ENCODE results near the gene PNO1. TPM values are rescaled to one million over a fixed set of nuclear protein-coding genes. Genes with fewer than 3 reads are reported as not detected.
"Not testable (repeated sequence)": the region's sequence is repeated elsewhere in the genome, so short reads cannot be mapped to it uniquely, and the experiment has no call there.

PNO1 gene
- polyA plus RNA-seq, 3 donors = 14.3 to 17.0 (median 16.9) TPM

DNA sequence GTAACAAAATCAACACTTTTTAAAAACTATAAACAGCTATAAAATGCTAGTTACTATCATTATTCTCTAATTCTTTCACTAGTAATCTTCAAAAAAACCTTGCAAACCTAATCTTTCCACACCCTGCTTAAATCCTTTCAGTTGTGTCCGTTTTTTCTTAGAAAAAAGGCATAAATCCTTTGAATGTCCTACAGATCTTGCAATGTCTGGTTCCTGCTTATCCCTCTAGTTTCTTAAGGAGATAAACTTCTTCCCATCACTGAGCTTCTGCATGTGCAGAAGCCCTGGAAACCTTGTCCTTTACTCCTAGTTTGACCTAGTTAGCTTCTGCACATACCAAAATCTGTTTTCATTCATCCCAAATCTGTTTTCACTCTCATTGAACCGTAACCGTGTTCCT lies 1.3 kb upstream of the PNO1 start:
- DNase-seq (ENCODE audit: low read depth in 3 of 3, low spot score in 2 of 3) = no peak

DNA sequence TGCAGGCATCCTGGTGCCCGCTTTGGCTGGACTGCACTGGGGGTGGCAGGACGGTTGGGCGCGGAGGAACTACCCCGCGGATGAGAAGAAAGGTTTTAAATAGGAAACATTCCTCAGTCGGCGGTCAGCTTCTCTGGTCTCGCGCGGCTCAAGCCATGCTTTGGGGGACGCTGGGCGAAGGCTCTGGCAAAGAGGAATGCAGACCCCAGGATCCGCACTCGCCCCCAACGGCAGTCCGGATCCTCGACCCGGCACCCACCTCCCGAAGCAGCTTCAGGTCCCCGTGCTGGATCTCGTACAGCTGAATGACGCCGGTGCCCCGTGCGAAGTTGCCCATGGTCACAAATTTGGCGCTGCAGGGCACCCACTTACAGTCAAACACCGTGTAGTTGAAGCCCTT lies 686 bp upstream of the PNO1 start:
- peak; percentile 15 to 31 (median 16) for DNase-seq (ENCODE audit: low read depth in 3 of 3, low spot score in 2 of 3)

DNA sequence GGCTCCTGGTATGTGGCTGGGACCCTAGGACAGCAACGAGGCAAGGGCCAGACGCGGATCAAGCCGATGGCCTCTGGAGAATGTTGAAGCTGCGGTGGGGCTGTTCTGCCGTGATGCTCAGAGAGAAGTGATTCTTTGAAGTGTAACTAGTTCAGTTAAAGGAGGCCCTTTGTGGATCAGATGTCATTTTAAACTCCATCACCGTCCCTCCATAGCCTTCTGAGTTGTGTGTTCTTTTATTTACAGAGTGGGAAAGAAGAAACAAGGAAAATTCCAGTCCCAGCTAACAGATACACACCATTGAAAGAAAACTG lies 403 bp downstream of the PNO1 start:
- DNase-seq (ENCODE audit: low read depth in 3 of 3, low spot score in 2 of 3) = no peak

DNA sequence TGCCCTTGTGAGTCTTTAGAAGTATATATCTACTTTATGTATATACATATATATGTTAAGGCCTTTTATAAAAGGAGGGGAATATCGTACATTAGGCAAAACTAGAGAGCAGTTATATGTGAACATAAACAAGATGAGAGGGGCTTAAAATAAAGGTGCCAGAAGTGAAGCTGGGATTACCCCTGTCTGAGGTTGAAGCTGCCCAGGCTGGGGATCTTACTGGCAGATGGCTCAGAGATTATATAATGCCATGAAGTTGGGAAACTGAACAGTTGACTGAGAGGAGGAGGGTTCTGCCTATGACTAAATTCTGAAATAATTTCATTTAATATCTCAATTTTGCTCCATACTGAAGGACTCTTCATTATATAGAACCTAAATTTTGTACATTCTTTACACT lies 6.0 kb downstream of the PNO1 start:
- DNase-seq (ENCODE audit: low read depth in 3 of 3, low spot score in 2 of 3) = no peak

DNA sequence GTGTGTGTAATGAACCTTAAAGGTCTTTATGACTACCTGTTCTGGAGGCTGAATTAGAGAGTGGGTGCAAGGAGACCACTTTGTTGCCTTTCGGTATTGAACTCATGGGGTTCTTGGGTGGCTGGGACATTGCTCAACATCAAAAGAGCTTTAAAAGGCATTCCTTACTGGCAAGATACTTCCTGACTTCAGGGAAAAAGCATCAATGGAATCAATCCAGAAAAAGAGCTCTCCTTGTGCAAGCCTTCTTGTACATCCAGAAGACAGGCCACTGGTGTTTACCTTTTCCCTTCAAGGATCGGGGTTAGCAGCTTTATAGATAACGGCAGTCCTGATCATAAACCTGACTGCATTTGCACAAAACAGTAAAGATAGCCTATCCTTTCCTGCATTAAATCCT lies 9.5 kb downstream of the PNO1 start:
- no peak for DNase-seq (ENCODE audit: low read depth in 3 of 3, low spot score in 2 of 3)

DNA sequence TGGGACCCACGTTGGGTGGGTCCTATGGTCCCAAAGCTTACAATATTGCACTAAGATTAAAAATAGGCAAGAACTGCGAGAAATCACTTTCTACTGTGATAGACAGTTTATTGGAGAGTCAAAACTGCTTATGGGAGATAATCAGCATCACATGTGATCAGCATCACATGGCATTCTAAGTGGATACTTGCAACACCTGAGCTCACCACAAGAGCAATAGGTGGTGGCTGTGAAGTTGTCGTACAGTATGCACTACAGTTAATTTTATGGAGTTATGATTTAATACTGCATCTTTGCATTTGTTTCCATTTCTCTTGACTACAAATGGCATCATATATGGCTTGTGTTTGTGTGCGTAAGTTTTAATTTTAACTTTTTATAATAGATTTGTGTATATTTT lies 11.6 kb downstream of the PNO1 start:
- DNase-seq (ENCODE audit: low read depth in 3 of 3, low spot score in 2 of 3) = no peak

DNA sequence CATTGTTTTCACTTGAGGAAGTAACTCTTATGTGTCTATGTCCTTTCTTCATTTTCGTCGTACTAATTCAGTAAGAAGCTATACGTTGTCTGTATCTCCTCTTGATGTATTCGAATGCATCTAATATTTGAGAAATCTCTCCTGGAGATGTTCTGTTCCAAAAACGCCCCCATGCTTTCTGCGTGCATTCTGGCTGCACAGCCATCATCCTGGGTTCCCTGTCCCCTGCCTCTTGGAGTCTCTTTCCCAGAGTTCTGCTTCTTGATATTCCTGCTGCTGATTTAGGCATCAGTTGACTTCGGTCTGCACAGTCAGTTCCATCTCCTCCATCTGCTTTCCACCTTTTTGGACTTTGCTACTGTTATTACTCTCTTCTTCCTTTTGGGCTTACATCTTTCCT lies 13.5 kb downstream of the PNO1 start:
- DNase-seq (ENCODE audit: low read depth in 3 of 3, low spot score in 2 of 3) = no peak

DNA sequence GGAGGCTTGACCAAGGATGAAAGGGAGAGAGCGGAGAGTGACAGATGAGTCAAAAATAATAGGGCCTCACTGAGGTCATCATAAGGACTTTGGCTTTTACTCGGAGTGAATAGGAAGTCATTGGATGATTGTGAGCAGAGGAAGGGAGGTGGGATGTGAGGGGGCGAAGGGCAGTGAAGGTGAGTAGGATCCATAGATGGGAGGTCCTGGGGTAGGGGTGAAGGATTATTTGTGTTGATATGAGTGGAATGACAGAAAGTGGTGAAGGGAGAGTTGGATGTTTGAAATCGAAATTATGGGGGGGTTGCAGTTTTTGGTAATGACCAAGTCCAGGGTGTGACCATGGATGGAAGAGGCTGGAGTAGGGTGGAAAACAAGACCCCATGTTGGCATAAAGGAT lies 14.0 kb downstream of the PNO1 start:
- no peak for DNase-seq (ENCODE audit: low read depth in 3 of 3, low spot score in 2 of 3)

DNA sequence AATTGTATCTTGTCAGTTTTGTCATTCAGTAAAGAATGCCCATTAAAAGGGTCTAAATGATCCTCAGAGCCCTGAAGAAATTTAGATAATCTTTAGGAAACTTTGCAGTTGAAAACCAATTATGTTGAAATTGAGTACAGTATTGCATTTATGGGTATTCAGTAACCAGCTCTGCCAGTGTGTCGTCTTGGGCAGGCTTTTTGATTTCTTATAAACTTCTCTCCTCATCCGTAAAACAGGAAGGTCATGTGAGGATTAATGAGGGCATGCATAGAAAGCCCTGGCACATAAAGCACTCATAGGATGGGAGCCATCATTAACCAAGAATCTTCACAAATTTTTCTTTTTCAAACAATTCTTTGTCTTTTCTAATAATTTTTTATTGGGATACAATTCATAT lies 14.8 kb downstream of the PNO1 start:
- no peak for DNase-seq (ENCODE audit: low read depth in 3 of 3, low spot score in 2 of 3)

DNA sequence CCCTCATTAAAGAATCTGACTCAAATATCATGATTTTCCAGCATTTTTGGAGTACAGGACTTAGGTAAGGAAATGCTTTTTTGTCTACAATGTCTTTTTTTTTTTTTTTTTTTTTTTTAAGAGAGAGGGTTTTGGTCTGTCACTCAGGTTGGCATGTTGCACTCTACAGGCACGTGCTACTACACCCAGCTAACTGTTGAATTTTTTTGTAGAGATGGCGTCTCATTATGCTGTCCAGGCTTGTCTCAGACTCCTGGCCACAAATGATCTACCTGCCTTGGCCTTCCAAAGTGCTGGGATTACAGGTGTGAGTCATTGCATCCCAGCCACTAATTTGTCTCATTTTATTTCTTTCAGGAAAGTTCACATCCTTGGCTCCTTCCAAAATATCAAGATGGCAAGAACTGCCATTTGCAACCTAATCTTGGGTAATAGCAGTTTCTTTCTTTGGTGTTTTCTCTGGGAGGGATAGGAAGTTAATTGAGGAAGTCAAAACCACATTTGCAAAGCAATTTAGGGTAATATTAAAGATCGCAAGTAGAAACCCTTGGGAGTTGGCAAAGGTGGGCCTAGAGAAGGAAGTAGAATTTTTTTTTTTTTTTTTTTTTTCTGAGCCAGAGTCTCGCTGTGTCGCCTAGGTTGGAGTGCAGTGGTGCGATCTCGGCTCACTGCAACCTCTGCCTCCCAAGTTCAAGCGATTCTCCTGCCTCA lies 15.5 kb downstream of the PNO1 start:
- DNase-seq (ENCODE audit: low read depth in 3 of 3, low spot score in 2 of 3) = no peak

DNA sequence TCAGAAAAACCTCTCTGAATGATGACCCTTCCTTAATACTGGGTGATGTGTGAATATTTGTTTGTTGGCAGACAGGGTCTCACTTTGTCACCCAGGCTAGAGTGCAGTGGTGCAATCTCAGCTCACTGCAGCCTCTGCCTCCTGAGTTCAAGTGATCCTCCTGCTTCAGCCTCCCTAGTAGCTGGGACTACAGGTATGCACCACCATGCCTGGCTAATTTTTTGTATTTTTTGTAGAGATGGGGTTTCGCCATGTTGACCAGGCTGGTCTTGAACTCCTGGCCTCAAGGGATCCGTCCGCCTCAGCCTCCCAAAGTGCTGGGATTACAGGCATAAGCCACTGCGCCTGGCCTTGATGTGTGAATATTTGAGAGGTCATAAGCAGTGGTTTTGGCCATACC lies 17.5 kb downstream of the PNO1 start:
- not testable (repeated sequence) for DNase-seq (ENCODE audit: low read depth in 3 of 3, low spot score in 2 of 3)

DNA sequence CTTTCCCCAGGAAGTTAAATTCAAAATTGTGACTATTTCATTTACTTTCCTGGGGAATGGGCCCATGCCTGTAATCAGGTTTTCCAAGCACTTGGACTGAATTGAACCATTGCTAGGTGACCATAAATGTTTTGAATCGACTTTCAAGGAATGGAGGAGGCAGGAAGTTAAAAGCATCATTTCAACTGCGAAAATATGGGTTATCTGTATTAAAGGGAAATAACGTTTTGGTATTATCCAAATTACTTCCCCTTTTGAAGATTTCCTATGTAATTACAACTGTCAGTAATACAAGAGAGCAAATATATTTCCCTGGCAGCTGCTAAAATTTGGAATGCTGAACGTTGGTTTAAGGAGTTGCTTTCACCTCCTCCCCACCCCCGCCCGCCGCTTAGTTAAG lies 19.0 kb downstream of the PNO1 start:
- DNase-seq (ENCODE audit: low read depth in 3 of 3, low spot score in 2 of 3) = no peak

DNA sequence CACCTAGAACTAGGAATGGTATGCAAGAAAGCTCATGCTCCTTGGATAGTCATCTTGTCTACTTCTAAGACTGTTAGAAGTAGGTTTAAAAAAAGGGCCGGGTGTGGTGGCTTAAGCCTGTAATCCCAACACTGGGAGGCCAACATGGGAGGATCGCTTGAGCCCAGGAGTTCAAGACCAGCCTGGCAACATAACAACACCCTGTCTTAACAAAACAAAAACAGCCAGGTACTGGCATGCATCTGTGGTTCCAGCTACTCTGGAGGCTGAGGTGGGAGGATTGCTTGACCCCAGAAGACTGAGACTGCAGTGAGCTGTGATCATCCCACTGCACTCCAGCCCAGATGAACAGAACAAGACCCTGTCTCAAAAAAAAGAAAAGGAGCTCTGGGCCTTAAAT lies 19.9 kb downstream of the PNO1 start:
- DNase-seq (ENCODE audit: low read depth in 3 of 3, low spot score in 2 of 3) = no peak

DNA sequence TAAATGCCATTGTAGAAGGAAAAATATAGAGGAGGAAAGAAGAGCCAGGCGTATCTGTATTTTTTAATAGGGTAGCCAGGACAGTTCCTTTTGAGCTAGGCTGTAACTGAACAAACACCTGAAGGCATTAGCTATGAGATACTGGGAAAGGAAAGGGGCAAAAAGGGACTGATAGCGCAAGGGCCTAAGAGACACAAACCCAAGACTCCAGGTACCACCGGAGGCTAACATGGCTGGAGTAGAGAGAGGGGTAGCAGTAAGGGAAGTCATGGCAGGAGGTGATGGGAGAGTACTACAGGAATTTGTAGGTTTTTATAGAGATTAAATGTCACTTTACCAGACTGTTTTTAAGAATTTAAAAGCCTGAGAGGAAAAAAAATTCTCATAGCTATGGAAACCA lies 20.7 kb downstream of the PNO1 start:
- DNase-seq (ENCODE audit: low read depth in 3 of 3, low spot score in 2 of 3) = no peak

DNA sequence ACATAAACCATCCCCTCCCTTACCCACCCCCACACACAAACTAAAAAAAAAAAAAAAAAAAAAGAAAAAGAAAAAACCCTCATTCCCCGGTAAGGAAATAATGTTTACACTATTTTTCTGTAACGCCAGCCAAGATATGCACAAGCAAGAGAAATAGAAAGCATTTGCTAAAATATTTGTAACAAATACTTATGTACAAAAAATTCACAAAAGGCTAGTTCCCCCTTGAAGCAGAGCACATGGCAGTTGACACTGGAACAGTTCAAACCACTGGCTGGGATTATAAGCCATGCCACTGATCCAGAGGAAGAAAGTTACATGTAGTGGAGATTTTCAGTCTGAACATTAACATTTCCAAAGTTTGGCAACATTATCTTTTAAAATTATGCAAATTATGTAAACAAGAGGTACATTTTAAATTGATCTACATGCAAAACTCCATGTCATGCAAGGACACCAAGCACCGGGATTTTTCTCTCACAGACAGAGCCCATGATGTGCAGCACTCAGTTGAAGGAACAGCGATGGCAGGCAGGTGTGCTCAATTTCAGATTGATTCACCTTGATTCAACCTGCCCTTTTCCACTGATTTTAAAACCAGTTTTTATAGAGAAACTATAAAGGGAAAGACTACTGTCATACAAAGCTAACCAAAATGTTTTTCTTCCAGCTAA lies 21.4 kb downstream of the PNO1 start:
- DNase-seq (ENCODE audit: low read depth in 3 of 3, low spot score in 2 of 3) = no peak

DNA sequence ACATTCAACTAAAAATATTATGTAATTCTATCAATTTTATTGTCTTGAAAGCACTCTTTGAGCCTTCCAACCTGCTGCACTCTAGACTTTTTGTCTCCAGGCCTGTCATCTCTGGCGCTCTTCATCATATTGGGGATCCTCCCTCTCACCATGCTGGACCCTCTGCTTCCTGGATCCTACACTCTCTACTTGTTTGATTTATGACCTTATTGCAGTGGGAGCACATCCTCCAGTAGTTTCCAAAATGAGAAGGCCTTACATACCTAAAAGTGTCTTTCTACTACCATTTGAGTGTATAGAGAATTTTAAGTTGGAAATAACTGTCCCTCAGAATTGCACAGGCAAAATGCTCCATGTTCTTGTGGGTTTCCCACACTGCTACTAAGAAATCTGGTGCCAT lies 25.2 kb downstream of the PNO1 start:
- no peak for DNase-seq (ENCODE audit: low read depth in 3 of 3, low spot score in 2 of 3)

DNA sequence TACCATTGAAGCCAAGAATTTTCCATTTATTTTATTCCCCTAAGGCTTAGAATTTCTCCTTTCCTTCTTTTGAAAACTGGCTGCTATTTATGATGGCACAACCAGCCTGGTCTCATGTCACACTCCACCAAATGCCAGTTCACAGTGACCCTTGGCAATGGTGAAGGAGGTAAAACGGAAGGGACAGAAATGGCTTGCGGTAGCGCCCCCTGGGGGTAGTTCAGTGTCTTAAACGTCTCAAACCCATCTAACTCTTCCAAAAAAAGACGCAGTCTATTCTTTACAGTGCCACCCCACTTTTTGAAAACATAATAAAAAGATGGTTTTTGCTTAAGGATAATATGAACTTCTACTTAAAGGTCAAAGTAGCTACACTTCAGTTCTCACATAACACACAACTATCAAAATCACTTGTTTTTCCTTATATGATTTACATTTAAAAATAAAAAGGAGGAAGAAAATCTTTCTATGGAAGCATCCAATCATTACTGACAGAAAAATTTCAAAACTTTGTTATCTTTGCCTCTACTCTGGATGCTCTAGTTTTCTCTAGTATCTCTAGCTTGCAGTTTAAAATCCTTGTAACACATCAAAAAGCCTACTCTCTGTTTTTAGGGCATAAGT lies 28.0 kb downstream of the PNO1 start:
- no peak for DNase-seq (ENCODE audit: low read depth in 3 of 3, low spot score in 2 of 3)

DNA sequence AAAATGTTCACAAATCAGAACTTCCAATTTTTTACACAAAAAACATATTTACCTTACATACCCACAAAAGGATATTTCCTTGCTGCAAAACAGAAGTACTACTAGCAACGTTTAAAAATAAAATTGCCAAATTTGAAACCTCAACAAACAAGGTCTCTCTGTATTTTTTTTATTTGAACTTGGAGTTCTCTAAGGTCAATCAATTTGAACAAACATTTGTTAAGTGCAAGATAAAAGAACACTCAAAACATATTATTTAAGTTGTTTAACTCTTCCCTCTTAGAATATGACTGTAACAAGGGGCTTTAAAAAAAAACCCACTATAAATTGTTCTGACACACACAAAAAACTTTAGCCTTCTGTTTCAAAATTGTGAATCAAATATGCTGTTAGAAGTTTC lies 29.6 kb downstream of the PNO1 start:
- DNase-seq (ENCODE audit: low read depth in 3 of 3, low spot score in 2 of 3) = no peak

DNA sequence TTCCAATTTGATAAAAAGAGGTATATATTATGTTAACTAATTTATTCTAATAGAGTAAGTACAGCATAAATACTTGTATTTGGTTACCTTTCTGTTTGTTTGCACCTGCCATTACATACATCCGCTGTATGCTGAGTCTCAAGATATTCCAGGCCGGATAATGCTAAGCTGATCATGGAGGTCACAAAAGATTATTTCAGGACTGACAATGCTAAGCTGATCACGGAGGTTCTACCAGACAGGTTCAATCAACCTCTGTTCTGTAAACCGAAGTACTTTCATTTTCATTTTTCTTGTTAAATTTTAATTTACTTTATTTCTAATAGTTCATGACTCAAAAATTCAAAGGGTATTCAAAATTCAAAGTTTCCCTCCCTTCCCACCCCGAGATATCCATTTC lies 31.1 kb downstream of the PNO1 start:
- no peak for DNase-seq (ENCODE audit: low read depth in 3 of 3, low spot score in 2 of 3)

DNA sequence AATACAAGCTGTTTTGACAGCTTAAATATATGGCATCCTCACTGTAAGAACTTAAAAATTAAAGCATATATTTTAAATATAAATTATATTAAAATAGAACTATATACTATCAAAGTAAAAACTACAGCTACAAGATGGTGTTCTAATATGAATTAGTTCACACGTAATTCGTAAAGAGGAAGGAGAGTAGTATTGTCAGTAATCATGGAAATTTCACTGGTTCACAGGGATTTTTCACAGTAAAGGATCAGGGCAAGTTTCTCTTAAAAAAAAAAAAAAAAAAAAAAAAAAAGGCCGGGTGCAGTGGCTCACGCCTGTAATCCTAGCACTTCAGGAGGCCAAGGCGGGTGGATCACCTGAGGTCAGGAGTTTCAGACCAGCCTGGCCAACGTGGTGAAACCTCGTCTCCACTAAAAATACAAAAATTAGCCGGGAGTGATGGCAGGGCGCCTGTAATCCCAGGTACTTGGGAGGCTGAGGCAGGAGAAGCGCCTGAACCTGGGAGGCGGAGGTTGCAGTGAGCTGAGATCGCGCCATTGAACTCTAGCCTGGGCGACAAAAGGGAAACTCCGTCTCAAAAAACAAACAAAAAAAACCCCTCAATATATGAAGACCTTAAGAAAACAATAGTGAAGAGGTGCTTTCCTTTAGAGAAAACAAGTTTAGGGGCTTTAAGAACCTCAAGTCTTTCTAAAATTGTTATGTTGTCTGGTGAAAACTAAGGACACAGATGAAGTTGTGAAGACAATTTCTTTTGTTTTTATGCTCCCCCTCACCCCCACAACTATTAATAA lies 32.5 kb downstream of the PNO1 start:
- DNase-seq (ENCODE audit: low read depth in 3 of 3, low spot score in 2 of 3) = no peak

DNA sequence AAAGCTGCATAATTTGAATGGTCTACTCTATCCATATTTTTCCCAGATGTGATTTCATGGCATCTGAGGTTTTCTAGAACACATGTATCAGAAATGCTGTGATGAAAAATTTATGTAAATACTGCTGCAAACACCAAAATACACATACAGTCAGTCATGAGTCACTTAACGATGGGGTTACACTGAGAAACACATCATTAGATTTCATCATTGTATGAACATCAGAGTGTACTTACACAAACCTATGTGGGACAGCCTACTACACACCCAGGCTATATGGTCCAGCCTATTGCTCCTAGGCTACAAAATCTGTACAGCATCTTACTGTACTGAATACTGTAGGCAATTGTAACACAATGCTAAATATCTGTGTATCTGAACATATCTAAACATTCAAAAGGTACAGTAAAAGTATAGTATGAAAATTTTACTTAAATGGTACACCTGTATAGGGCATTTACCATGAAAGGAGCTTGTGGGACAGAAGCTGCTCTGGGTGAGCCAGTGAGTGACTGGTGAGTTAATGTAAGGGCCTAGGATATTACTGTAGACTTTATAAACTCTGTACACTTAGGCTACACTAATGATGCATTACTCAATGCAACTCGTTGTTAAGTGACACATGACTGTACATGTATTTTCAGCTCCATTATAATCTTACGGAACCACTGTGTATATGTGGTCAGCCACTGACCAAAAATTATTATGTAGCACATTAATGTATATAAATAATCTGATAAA lies 33.5 kb downstream of the PNO1 start:
- DNase-seq (ENCODE audit: low read depth in 3 of 3, low spot score in 2 of 3) = no peak
